Astrocyte of the cerebellum (primary cell): ENCODE data around the gene USH1G.
A peak's percentile ranks its signal among the peaks of the same experiment; 100 is the strongest.

Experiments
- DNase-seq: peaks from one replicate; pipeline ENCODE4 v3.0.0-alpha.2; 2011; ENCODE audit warnings: low read depth
- H3K4me3 ChIP-seq: 2 replicates; pipeline ENCODE4 v1.5.1; 2011; ENCODE audit warnings: mild to moderate bottlenecking, low read depth, low read length, moderate library complexity
- in situ Hi-C: cut with HindIII; loops from 2 replicates; pipeline ENCODE4 v1.10.0; 2017; ENCODE audit warnings: low sequenced_read_pairs
- TF ChIP-seq, protein P1 (sequence below): IDR thresholded peaks from 2 replicates; pipeline ENCODE4 v1.5.1; 2012; ENCODE audit warnings: low read length, low read depth, moderate library complexity, mild to moderate bottlenecking; ENCODE audit errors: missing control alignments

The USH1G gene

GRCh38 chr17:74960570-74961342 lies 37.7 kb upstream of the USH1G start:
- TF ChIP-seq, protein P1, sequence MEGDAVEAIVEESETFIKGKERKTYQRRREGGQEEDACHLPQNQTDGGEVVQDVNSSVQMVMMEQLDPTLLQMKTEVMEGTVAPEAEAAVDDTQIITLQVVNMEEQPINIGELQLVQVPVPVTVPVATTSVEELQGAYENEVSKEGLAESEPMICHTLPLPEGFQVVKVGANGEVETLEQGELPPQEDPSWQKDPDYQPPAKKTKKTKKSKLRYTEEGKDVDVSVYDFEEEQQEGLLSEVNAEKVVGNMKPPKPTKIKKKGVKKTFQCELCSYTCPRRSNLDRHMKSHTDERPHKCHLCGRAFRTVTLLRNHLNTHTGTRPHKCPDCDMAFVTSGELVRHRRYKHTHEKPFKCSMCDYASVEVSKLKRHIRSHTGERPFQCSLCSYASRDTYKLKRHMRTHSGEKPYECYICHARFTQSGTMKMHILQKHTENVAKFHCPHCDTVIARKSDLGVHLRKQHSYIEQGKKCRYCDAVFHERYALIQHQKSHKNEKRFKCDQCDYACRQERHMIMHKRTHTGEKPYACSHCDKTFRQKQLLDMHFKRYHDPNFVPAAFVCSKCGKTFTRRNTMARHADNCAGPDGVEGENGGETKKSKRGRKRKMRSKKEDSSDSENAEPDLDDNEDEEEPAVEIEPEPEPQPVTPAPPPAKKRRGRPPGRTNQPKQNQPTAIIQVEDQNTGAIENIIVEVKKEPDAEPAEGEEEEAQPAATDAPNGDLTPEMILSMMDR, result peak; percentile 38
- DNase-seq, result no peak
- in situ Hi-C loops, result no loop called here
- no peak overlapping the region for H3K4me3 ChIP-seq

DNA sequence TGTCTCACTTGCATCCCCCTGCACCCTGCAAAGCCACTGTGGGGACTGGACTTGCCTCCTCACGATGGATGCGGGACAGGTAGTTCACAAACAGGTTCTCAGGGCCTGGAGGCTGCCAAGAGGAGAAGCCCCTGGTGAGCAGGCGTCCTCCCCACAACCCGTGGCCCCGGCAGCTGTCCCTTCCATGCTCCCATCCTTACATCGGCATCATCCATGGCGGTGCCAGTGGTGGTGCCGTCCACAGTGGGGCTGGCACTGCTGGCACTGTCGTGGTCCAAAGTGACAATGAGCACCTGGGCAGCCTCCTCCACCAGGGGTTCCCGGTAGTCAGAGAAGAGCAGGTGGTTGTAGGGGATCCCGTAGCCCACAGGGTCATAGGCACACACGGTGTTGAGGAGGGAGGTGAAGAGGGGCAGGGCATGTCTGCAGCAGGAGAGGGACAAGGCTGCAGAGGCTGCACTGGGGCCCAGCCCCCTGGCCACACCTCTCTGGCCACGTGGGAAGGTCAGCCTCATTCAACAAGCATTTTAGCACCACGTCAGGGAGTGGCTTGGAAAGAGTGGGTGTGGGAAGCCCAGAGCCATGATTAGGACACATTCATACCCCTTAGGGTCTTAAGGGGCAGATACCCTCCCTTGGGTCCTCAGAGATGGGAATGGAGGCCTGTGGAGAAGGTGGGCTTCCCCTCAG lies 36.9 kb upstream of the USH1G start:
- in situ Hi-C loops, result no loop called here
- DNase-seq, result no peak
- H3K4me3 ChIP-seq, result no peak overlapping the region
- TF ChIP-seq, protein P1, result no peak

DNA sequence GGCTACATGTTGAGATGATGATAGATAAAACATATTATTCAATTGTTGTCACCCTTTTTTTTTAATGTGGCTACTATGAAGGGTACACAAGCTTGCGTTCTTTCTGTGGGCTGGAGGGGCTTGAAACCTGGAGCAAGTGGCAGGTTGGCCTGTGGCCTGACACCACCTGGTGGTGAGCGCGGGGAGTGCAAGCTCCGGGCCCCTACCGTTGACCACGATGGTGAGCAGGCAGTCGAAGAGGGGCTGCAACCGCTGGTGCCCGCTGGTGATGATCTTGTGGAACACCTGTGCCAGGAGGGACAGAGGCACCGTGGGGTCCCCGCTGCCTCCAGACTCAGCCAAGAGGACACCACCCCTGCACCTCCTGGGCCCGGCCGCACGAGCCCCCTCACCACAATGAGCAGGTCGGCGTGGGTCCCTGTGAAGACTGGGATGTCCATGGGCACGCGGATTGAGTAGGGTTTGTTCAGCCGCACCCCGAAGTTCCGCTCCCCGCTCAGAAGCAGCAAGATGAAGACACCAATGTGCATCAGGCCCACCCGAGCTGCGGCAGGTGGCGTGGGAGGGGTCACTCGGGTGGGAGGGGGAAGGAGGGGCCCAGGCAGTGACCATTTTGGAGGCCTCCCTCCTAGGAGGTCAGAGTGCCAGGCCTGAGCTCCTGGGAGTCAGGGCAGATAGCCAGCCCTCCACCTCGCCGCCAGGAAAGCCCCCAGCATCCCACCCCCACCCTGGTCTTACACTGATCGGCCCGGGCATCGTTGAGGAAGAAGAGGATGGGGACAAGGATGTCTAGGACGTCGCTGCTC lies 35.1 kb upstream of the USH1G start:
- no peak overlapping the region for H3K4me3 ChIP-seq
- TF ChIP-seq, protein P1, result peak; percentile 94
- peak; percentile 12 for DNase-seq
- in situ Hi-C loops, result no loop called here

GRCh38 chr17:74956093-74956492 lies 33.0 kb upstream of the USH1G start:
- TF ChIP-seq, protein P1, result no peak
- H3K4me3 ChIP-seq, result no peak overlapping the region
- DNase-seq, result no peak
- in situ Hi-C loops, result no loop called here

- in situ Hi-C loops, result no loop called here
- TF ChIP-seq, protein P1, result no peak
- no peak for DNase-seq
- no peak overlapping the region for H3K4me3 ChIP-seq
Measured at GRCh38 chr17:74954665-74955421, 31.8 kb upstream of the USH1G start.

DNA sequence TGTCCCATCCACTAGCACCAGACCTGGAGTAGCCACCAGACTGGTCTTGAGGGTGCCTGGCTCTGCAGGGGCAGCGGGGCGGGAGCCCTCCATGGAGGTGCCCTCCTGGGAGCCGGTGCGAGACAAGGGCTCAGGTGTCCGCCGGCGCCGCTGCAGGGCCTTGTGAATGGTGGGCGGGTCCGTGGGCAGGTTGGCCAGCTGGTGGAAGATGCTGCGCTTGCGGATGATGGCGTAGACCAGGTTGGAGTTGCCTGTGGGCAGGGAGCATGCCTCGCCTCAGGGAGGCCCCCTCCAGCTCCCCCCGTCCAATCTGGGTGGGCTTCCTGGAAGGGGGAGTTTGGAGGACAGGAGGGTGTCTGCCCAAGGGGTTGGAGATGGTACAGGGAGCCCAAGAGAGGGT lies 31.1 kb upstream of the USH1G start:
- in situ Hi-C loops, result no loop called here
- H3K4me3 ChIP-seq, result no peak overlapping the region

More for the DNA sequence above, 31.1 kb upstream of the USH1G start:
- DNase-seq, result no peak
- TF ChIP-seq, protein P1, result no peak
